Adipose tissue (tissue), 3 donors: ENCODE measurements around the gene TEX14. TPM values are rescaled to one million over a fixed set of nuclear protein-coding genes. Genes with fewer than 3 reads are reported as not detected.
"Not testable (repeated sequence)": the region's sequence is repeated elsewhere in the genome, so short reads cannot be mapped to it uniquely, and the experiment has no call there.

Experiments
- H3K27ac ChIP-seq: one replicate; pipeline ENCODE4 v1.5.1; 2013; ENCODE audit warnings: low read depth, low read length
- WGBS, 3 donors: extraction: QIAGEN DNeasy Blood & Tissue Kit; methylation state at CpG; one replicate each; pipeline ENCODE4 v1.1.7; 2013; 5-methylcytosine and 5-hydroxymethylcytosine counted together
- polyA plus RNA-seq, 3 donors: library from polyadenylated mRNA; stranded (reverse); fragments of 200-250 nt; gene quantifications; one replicate each; pipeline ENCODE4 v1.2.3, GENCODE V29; 2013
- donor health status: healthy with polysubstance abuse.
- donor health status: Bipolar disorder and iron deficiency.
- donor health status: healthy.

Gene TEX14
- polyA plus RNA-seq, 3 donors: 0.05 to 0.28 TPM; not detected in 1

DNA sequence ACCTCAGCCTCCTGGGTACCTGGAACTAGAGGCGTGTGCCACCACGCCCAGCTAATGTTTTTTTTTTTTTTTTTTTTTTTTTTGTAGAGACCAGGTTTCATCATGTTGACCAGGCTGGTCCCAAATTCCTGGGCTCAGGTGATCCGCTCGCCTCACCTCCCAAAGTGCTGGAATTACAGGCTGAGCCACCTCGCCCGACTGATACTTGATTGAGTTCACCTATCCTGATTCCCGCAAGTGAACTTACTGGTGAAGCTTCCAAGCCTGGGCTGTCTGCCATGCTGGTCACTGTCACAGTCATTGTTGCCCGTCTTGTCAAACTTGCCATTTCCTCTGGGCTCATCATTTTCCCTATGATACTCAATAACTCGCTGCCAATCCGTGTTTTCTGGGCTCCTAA is 106.3 kb downstream of the TEX14 start:
- H3K27ac ChIP-seq: no peak overlapping the region
- 86 to 87% (median 87%) methylated on average over 10 of the region's 10 CpGs for WGBS, 3 donors

DNA sequence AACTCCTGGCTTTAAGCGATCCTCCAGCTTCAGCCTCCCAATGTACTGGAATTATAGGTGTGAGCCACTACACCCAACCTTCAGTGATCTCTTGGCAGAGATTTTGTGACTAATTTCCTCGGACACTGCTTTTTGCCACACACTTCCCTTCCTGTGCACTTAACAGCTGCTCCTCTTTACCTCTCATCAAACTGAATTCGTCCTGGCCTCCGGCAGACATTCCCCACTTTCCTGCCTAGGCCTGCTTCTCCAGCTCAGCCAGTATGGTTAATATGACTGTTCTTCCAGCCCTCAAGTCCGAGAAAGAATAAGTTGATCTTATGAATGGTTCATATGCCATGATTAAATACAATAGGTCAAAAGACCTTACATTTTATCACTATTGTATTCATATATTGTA is 108.4 kb downstream of the TEX14 start:
- WGBS, 3 donors: 70 to 86% (median 74%) methylated on average over 5 of the region's 5 CpGs
- H3K27ac ChIP-seq: no peak overlapping the region

DNA sequence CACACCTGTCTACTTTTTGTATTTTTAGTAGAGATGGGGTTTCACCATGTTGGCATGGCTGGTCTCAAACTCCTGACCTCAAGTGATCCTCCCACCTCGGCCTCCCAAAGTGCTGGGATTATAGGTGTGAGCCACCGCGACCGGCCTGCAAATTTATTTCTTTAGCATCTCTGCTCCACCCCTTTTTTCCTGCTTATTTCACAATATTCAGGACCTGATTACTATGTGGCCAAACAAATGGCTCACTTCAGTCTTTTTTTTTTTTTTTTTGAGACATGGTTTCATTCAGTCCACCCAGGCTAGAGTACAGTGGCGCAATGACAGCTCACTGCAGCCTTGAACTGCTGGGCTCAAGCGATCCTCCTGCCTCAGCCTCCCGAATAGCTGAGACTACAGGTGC is 109.1 kb downstream of the TEX14 start:
- 84 to 92% (median 89%) methylated on average over 7 of the region's 7 CpGs for WGBS, 3 donors
- not testable (repeated sequence) for H3K27ac ChIP-seq

DNA sequence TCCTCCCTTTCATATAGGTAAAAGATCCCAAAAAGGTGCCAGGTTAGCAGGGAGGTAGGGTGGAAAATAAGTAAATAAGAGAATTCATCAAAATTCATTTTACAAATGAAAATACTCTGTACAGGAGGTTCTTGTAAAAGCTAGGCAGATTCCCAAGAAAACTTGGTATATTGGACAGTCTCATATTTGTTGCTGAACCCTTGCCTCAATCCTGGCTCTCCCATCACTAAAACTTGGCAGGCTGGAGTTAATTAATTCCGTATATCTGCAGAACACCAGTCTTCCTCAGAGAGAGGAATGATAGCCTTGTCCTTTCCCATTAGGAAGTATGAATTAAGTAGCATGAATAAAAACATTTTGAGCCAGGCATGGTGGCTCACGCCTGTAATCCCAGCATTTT is 111.2 kb downstream of the TEX14 start:
- 55 to 83% (median 76%) methylated on average over 2 of the region's 2 CpGs for WGBS, 3 donors
- H3K27ac ChIP-seq: no peak overlapping the region

DNA sequence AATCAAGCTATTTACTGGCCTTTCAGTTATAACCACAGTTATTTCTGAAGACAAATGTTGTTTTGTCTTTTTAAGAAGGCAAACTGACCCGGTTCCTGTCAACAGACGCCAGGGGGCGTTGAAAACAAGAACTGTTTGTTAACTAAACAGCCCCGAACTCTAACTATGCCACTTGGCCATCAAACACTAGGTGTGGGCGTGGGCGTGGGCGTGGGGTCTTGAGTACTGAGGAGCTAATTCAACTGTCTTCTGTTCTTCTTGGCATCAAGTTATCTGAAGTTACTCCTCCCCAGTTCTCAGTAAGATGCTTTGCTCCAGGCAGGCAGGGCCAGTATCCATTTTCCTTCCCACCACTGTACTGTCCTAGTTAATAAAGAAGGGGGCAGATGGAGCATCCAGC is 114.1 kb downstream of the TEX14 start:
- WGBS, 3 donors: 10 to 17% (median 16%) methylated on average over 7 of the region's 7 CpGs
- no peak overlapping the region for H3K27ac ChIP-seq

DNA sequence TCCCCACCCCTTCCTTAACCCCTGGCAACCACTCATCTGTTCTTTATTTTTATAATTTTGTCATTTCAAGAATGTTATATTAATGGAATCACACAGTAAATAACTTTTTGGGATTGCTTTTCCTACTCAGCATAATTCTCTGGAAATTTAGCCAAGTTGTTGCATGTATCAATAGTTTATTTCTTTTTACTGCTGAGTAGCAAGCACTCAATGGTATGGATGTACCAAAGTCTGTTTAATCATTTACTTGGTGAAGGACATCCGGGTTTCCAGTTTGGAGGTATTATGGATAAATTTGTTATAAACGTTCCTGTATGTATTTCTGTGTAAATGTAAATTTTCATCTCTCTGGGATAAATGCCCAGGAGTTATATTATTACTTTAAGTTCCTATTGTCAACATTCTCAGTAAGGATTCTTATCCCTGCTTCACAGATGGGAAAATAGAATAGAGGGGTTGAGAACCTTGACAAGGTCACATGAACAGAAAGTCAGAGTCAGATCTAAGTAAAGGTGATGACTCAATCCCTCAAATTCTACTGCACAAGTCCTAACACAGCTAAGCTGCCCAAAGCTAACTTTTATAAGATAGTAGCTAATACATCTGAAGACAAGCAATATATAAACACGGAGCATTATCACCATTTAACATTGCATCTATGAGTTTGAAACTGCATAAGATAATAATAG is 115.0 kb downstream of the TEX14 start:
- 17 to 50% (median 48%) methylated on average over 3 of the region's 3 CpGs for WGBS, 3 donors
- H3K27ac ChIP-seq: no peak overlapping the region

DNA sequence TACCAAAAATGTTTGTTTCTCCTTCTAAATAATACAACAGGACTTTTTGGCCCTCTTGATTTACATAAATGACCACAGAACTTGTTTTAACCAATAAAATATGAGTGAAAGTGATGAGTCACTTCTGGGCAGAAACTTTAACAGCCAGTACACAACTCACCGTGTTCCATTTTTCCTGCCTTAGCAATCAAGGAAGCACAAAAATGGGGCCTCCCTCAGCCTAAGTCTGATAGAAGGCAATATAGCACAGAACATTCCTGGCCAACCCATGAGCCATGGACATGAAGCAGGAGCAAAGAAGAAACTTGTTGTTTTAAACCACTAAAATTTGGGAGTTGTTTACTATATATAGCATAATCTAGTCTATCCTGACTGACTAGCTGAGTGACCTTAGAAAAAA is 116.3 kb downstream of the TEX14 start:
- 3 to 62% (median 7%) methylated on average over 1 of the region's 1 CpG for WGBS, 3 donors
- no peak overlapping the region for H3K27ac ChIP-seq

DNA sequence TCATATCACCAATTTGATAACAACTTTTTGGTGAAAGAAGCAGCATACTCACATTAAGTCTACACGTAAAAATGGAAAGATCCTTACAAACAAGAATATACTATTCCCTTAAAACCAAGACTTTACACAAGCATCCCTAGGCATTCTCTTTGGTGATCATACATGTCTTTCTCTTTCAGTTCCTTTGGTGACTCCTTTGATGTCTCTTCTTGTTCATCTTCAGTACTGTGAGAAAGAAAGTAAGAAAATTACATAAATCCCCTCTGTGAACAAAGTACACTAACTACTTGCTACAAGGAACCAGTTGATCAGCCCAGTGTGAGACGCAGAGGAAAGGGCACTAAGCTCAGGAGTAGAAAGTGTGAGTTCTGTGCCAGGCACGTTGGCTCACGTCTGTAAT is 117.8 kb downstream of the TEX14 start:
- no peak overlapping the region for H3K27ac ChIP-seq
- 78 to 85% (median 83%) methylated on average over 4 of the region's 4 CpGs for WGBS, 3 donors

DNA sequence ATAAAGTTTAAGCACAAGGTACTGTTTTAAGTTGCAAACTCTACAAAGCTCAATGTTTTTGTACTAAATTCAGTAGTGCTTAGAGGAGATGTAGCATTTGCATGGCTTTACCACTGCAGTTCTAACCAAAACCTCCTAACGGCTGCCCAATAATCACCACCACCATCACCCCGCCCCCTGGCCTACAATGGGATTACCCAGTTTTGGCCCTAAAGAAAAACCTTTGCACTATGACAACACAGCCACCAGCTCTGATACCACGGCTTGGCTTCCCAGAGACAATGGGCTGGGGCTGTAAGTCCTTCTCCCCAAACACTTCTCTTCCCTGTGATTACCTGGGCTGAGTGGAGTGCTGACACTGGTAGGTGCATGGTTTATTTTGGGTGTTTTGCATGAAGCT is 119.0 kb downstream of the TEX14 start:
- WGBS, 3 donors: 82 to 92% (median 92%) methylated on average over 3 of the region's 3 CpGs

DNA sequence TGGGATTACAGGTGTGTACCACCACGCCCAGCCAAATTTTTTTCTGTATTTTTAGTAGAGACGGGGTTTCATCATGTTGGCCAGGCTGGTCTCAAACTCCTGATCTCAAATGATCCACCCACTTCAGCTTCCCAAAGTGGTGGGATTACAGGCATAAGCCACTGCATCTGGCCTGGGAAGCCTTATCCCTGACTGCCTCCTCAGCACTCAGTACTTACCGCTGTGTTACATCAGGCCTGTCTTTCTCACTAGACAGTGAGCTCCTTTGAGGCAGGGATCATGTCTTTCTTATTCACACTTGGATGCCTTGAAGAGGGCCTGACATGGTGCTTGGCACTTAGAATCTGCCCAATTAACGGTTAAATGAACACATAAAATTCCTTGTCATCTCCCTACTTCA is 121.1 kb downstream of the TEX14 start:
- no peak overlapping the region for H3K27ac ChIP-seq
- WGBS, 3 donors: 92 to 96% (median 93%) methylated on average over 4 of the region's 4 CpGs

More for the DNA sequence above, 119.0 kb downstream of the TEX14 start:
- no peak overlapping the region for H3K27ac ChIP-seq

DNA sequence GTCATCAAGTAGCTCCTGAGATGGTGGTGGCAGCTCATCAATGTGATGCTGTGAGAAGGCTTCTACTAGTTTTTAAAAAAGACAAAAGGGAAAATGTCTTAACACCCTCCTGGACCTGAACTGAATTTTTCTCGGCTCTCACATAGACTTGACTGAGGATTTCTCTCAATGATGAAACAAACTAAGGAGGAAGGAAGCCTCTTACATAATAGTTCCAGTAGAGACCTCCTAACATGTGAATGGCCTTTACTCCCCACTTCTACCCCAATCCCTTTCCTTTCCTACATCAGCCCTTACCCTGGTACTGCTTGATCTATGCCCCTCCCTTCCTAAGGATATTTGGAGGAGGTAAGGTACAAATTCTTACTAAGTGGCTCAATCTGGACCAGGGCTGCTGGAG is 122.6 kb downstream of the TEX14 start:
- H3K27ac ChIP-seq: no peak overlapping the region
- 52 to 88% (median 69%) methylated on average over 1 of the region's 1 CpG for WGBS, 3 donors

DNA sequence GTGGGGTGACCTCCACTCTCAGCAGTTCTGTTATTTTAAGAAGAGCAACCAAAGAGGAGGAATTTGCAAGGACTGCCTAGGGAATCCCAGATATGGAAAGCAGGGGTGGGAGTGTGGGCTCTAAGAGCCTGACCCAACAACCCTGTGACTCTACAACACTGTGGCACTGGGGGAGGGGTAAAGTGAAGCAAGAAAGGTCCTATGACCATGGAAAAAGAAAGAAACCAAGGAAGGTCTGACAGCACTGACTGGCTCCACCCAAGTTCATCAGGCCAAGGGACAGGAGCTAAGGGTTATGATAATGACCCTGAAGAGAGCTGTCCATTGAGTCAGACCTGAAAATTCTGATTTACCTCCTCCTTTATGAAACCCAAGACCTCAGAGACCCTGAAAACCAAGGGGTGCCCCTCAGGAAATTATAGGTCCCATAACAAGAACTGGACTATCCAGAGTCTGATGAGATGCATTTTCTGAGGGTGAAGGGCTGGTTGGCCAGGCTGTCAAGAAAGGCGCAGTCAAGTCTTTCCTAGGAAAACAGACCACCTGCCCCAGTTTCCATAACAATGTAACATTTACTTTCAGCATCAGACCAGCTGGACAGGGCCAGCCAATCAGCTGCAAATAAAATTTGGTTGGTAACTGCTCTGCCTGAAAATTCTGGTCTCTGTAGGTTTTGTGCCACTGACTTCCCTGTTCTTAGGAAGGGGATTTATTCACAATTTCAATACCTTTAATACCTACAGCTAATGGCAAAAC is 123.6 kb downstream of the TEX14 start:
- WGBS, 3 donors: 91 to 100% (median 95%) methylated on average over 1 of the region's 1 CpG
- no peak overlapping the region for H3K27ac ChIP-seq

DNA sequence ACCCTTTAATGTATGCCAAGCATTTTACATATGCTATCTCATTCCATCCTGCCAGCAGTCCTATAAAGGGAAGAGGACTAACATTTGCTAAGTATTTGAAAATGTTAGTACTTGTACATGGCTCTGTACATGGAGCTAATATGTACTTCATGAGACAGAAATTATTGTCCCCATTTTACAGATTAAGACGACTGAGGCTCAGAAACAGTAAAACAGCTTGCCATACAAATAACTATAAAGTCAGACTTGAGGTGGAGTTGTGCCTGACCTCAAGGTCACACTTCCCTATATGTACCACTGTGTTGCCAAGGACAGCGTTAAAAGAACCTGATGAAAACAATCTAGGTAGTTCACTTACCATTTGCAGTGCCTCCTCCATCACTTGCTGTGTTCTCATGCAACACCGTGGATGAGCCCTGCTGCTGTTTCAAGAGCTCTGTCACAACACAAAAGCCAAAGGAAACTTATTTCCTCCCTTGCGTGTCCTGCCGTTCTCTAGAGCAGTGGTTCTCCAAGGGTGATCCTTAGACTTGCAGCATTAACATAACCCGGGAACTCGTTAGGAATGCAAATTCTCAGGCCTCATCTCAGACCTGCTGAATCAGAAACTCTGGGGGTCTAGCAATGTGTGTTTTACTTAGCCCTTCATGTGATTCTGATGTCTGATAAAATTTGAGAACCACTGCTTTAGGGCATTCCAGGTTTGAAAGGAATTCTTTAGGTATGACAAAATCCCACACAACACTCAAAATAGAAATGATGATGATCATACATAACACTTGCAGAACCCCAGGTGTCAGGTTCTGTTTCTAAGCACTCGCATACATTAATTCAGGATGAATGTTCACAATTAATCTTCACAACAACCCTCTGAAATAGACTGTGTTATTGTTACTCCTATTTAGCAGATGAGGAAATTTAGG is 126.2 kb downstream of the TEX14 start:
- H3K27ac ChIP-seq: no peak overlapping the region
- WGBS, 3 donors: 51 to 67% (median 60%) methylated on average over 8 of the region's 8 CpGs

DNA sequence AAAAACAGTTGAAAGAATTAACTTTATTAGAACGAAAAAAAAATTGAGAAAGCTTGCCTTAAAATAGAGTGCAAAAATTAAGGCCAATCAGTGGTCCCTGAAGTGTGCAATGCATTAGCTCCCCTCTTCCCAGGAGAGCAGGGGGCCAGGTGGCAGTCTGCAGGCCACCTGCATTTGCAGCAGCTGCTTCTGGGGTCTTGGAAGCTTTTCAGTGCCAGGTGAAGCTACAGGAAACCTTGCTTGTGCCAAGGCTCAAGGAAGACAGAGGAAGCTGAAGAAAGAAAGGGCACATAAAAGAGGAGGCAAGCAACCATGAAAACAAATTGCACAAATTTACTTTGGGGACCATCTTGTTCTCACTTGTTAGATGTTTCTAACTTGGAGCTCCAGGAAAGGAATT is 126.9 kb downstream of the TEX14 start:
- WGBS, 3 donors: 71 to 86% (median 83%) methylated on average over 1 of the region's 1 CpG
- H3K27ac ChIP-seq: no peak overlapping the region

DNA sequence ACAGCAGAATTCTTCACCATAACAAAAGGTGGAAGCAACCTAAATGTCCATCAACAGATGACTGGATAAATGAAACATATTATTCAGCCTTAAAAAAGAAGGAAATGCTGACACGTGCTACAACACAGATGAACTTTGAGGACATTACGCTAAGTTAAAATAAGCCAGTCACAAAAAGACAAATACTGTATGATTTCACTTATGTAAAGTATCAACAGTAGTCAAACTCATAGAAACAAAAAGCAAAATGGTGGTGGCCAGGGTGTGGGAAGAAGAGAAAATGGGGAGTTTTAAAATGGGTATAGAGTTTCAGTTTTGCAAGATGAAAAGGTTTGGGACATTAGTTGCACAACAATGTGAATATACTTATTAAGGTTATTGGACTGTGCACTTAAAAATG is 127.6 kb downstream of the TEX14 start:
- H3K27ac ChIP-seq: no peak overlapping the region
- 74 to 95% (median 82%) methylated on average over 2 of the region's 2 CpGs for WGBS, 3 donors

DNA sequence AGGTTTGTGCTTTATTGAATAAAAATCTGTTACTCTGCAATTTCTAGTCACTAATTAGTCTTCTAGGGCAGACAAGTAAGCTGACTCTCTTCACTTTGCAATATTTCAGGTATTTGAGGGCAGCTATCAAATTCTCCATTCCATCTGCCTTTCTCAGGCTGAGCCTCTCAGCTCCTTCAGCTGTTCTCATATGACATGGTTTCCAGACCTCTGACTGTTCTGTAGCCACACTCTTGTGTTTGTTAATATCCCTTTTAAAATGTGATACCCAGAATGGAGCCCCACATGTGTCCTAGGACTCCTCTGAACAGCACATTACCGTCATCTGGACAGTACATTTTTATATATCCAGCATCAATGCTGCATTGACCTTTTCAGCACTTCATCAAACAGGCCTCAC is 131.3 kb downstream of the TEX14 start:
- H3K27ac ChIP-seq: no peak overlapping the region
- WGBS, 3 donors: 73 to 78% (median 77%) methylated on average over 1 of the region's 1 CpG

DNA sequence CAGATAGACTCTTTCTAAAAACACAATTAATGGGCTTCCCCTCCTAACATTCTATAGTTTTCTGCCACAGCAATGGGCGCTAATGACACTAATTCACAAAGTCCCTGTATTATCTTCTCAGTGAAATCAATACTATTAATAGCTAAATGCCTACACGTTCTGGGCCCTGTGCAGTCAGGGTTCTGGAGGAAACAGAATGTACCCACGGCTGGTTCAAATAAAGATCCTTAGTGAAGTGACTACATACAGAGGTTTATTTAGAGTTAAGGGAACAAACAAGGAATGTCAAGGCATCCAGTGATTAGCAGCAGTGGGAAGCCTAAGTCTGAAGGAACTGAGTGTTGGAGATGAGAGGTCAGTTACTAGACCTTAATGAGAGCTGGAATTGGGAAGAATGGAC is 133.9 kb downstream of the TEX14 start:
- no peak overlapping the region for H3K27ac ChIP-seq
- 65 to 78% (median 74%) methylated on average over 3 of the region's 3 CpGs for WGBS, 3 donors

DNA sequence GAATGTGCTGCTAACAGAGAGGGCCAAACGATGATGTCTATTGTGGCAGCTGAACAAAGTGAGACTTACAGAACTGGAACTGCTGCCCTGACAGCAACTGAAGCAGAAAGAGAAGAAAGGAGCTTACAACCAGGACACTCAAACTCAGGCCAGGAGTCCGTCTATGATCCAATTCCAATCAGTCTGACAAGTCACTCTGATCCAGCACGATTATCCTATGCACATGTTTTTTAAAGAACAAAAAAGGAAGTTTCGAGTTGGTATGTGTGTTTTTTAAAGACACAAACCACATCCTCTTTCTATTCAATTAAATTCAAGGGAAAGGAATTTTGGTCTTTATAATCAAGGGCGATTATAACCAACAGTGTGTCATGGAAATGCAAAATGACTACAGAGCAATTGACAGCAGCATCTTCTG is 135.0 kb downstream of the TEX14 start:
- H3K27ac ChIP-seq: no peak overlapping the region
- WGBS, 3 donors: 34 to 62% (median 34%) methylated on average over 5 of the region's 5 CpGs

DNA sequence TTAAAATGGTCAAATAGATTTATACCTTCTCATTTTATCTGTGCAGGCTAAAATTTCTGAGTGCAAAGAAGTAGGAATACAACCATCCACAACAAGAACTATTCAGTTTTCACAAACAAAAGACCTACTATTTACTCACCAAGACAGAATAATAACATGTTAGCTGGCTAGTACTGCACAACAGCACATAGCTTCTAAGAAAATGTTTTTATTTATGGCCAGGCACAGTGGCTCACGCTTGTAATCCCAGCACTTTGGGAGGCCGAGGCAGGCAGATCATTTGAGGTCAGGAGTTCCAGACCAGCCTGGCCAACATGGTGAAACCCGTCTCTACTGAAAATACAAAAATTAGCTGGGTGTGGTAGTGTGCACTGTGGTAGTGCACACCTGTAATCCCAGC is 136.7 kb downstream of the TEX14 start:
- WGBS, 3 donors: 86 to 92% (median 90%) methylated on average over 3 of the region's 3 CpGs
- not testable (repeated sequence) for H3K27ac ChIP-seq
